Measurements from ENCODE around the gene SORL1.

The SORL1 gene

DNA sequence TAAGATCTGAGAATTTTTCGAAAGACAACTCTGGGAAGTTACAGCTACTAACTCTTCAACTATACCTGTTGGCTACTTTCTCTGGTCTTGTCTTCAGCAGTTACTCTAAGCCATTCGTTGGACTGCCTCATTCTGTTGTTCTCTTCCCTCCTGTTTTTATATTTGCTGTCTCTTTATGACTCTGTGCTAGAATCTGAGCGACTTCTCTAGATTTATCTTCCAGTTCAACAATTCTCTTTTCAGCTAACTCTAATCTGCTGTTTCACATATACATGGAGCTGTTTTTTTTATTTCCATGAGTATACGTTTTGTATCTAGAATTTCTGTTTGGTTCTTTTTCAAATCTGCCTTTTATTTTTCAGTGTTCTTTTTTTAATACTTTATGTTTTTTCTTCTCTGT, 128.0 kb downstream of the SORL1 start:
- TF ChIP-seq CREB1 (IDR thresholded peaks at IDR 0.05; ENCODE audit: low read depth) (no peak), FOXM1 (IDR thresholded peaks at IDR 0.05; ENCODE audit: borderline replicate concordance, low read depth) (no peak)
- TF ChIP-seq, protein P1, sequence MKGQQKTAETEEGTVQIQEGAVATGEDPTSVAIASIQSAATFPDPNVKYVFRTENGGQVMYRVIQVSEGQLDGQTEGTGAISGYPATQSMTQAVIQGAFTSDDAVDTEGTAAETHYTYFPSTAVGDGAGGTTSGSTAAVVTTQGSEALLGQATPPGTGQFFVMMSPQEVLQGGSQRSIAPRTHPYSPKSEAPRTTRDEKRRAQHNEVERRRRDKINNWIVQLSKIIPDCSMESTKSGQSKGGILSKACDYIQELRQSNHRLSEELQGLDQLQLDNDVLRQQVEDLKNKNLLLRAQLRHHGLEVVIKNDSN (IDR thresholded peaks at IDR 0.05) = no peak

DNA sequence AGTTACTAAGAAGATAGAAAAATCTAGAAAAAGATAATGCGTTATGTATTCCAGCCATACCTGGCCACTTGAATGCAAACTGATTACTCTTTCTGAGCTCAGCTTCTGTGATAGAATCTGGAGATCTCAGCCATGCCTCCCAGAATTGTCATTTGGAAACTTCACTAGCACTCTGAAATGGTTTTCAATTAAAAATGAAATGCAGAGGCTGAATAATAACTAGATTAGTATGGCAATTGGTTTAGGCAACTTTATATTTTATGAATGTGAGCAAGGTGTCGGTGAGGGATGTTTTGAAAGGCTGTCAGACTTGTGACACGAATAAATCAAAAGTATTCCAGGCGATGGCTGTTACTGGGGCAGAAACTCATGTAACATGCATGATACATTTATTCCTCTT, 129.5 kb downstream of the SORL1 start:
- TF ChIP-seq ZBTB7A (IDR thresholded peaks at IDR 0.05; ENCODE audit: low read depth) (no peak), CEBPB (IDR thresholded peaks at IDR 0.05) (no peak), CREB1 (IDR thresholded peaks at IDR 0.05; ENCODE audit: low read depth) (no peak), TCF12 (IDR thresholded peaks at IDR 0.05; ENCODE audit: low read depth) (no peak), EP300 (IDR thresholded peaks at IDR 0.05; ENCODE audit: borderline replicate concordance) (no peak), EGR1 (IDR thresholded peaks at IDR 0.05) (no peak), RAD21 (IDR thresholded peaks at IDR 0.05; ENCODE audit: low read depth) (no peak), TEAD4 (IDR thresholded peaks at IDR 0.05) (no peak)
- TF ChIP-seq, protein P1 (IDR thresholded peaks at IDR 0.05) = no peak

DNA sequence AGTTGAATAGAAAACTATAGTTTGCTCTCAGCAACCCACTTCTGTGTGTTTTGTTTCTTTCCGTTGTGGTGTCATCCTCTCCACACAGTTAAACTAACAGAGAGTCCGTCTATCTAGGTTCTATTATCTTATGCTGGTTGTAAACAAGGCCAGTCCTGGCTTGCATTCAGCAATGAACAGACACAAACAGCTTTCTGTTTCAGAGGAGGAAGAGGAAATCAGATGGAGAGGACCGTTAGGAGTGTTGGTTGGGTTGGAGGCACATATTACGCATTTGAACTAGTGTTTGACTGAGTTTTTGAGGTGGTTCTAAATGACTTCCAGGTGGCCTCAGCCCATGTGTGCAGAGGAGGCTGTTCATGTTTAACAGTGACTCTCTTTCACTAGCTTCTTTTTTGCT, 130.2 kb downstream of the SORL1 start:
- no peak for TF ChIP-seq TEAD4 (IDR thresholded peaks at IDR 0.05)
- TF ChIP-seq, protein P1 (IDR thresholded peaks at IDR 0.05) = no peak
- no peak for TF ChIP-seq ZBTB7A (IDR thresholded peaks at IDR 0.05; ENCODE audit: low read depth)
- TF ChIP-seq, protein P2, sequence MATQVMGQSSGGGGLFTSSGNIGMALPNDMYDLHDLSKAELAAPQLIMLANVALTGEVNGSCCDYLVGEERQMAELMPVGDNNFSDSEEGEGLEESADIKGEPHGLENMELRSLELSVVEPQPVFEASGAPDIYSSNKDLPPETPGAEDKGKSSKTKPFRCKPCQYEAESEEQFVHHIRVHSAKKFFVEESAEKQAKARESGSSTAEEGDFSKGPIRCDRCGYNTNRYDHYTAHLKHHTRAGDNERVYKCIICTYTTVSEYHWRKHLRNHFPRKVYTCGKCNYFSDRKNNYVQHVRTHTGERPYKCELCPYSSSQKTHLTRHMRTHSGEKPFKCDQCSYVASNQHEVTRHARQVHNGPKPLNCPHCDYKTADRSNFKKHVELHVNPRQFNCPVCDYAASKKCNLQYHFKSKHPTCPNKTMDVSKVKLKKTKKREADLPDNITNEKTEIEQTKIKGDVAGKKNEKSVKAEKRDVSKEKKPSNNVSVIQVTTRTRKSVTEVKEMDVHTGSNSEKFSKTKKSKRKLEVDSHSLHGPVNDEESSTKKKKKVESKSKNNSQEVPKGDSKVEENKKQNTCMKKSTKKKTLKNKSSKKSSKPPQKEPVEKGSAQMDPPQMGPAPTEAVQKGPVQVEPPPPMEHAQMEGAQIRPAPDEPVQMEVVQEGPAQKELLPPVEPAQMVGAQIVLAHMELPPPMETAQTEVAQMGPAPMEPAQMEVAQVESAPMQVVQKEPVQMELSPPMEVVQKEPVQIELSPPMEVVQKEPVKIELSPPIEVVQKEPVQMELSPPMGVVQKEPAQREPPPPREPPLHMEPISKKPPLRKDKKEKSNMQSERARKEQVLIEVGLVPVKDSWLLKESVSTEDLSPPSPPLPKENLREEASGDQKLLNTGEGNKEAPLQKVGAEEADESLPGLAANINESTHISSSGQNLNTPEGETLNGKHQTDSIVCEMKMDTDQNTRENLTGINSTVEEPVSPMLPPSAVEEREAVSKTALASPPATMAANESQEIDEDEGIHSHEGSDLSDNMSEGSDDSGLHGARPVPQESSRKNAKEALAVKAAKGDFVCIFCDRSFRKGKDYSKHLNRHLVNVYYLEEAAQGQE (IDR thresholded peaks at IDR 0.05; ENCODE audit: low read depth) = no peak
- TF ChIP-seq NFIC (IDR thresholded peaks at IDR 0.05) = no peak
- TF ChIP-seq TCF12 (IDR thresholded peaks at IDR 0.05; ENCODE audit: low read depth) = no peak
- TF ChIP-seq TAF1 (IDR thresholded peaks at IDR 0.05; ENCODE audit: low read depth) = no peak
- TF ChIP-seq EGR1 (IDR thresholded peaks at IDR 0.05) = no peak
- TF ChIP-seq CEBPB (IDR thresholded peaks at IDR 0.05) = no peak
- TF ChIP-seq EP300 (IDR thresholded peaks at IDR 0.05; ENCODE audit: borderline replicate concordance) = no peak
- TF ChIP-seq CREB1 (IDR thresholded peaks at IDR 0.05; ENCODE audit: low read depth) = no peak
- no peak for TF ChIP-seq FOXM1 (IDR thresholded peaks at IDR 0.05; ENCODE audit: borderline replicate concordance, low read depth)
- TF ChIP-seq YY1 (IDR thresholded peaks at IDR 0.05; ENCODE audit: low read depth) = no peak
- TF ChIP-seq, protein P3, sequence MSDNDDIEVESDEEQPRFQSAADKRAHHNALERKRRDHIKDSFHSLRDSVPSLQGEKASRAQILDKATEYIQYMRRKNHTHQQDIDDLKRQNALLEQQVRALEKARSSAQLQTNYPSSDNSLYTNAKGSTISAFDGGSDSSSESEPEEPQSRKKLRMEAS (IDR thresholded peaks at IDR 0.05) = no peak
- TF ChIP-seq RAD21 (IDR thresholded peaks at IDR 0.05; ENCODE audit: low read depth) = no peak

DNA sequence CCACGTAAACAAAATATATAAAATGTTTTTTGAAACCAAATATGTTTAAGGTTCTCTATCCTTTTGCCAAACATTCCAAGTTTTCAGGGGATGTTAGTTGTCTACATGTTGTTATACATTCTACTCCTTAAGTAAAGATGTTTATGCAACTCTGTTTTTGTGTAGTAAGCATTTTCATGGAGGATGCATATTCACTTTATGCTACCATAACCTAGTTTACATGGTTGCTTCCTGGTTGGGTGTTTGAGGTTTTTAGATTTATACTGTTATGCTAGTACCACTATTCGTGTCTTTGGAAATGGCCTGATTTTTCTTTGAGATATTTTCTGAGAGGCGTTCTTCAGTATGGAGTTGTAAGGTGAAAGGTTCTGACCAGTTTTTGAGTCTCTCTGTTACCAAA, 131.7 kb downstream of the SORL1 start:
- no peak for TF ChIP-seq ZBTB7A (IDR thresholded peaks at IDR 0.05; ENCODE audit: low read depth)
- no peak for TF ChIP-seq EGR1 (IDR thresholded peaks at IDR 0.05)
- TF ChIP-seq, protein P3 (IDR thresholded peaks at IDR 0.05) = no peak
- TF ChIP-seq YY1 (IDR thresholded peaks at IDR 0.05; ENCODE audit: low read depth) = no peak
- no peak for TF ChIP-seq TCF12 (IDR thresholded peaks at IDR 0.05; ENCODE audit: low read depth)
- TF ChIP-seq TAF1 (IDR thresholded peaks at IDR 0.05; ENCODE audit: low read depth) = no peak
- no peak for TF ChIP-seq CEBPB (IDR thresholded peaks at IDR 0.05)
- no peak for TF ChIP-seq CREB1 (IDR thresholded peaks at IDR 0.05; ENCODE audit: low read depth)

DNA sequence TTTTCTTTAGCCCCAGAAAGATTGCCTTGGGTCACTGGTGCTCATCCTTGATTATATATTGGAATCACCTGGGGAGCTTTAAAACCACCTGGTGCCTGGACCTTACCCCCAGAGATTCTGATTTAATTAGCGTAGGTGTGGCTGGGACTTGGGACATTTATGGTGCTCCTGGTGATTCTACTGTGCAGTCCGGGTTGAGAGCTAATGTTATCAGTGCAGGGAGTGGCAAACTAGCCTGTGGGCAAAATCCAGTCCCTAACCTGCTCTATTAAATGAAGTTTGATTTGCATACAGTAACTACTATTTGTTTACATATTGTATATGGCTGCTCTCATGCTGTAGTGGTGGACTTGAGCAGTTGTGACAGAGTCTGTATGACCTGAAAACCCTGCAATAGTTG, 134.6 kb downstream of the SORL1 start:
- TF ChIP-seq CEBPB (IDR thresholded peaks at IDR 0.05) (no peak), TCF12 (IDR thresholded peaks at IDR 0.05; ENCODE audit: low read depth) (no peak), ZBTB7A (IDR thresholded peaks at IDR 0.05; ENCODE audit: low read depth) (no peak), FOXM1 (IDR thresholded peaks at IDR 0.05; ENCODE audit: borderline replicate concordance, low read depth) (no peak), EP300 (IDR thresholded peaks at IDR 0.05; ENCODE audit: borderline replicate concordance) (no peak), TEAD4 (IDR thresholded peaks at IDR 0.05) (no peak), RAD21 (IDR thresholded peaks at IDR 0.05; ENCODE audit: low read depth) (no peak), YY1 (IDR thresholded peaks at IDR 0.05; ENCODE audit: low read depth) (no peak), TAF1 (IDR thresholded peaks at IDR 0.05; ENCODE audit: low read depth) (no peak), EGR1 (IDR thresholded peaks at IDR 0.05) (no peak), CREB1 (IDR thresholded peaks at IDR 0.05; ENCODE audit: low read depth) (no peak), NFIC (IDR thresholded peaks at IDR 0.05) (no peak)
- TF ChIP-seq, protein P2 (IDR thresholded peaks at IDR 0.05; ENCODE audit: low read depth) = no peak
- TF ChIP-seq, protein P3 (IDR thresholded peaks at IDR 0.05) = no peak
- TF ChIP-seq, protein P1 (IDR thresholded peaks at IDR 0.05) = no peak
